ENCODE results near the gene ADARB1. TPM values are rescaled to one million over a fixed set of nuclear protein-coding genes. Genes with fewer than 3 reads are reported as not detected.

The ADARB1 gene
- total and polyA plus RNA-seq, 2 of the 4 experiments (the other 2 are of a cell fraction), result 39.8 to 47.3 TPM

DNA sequence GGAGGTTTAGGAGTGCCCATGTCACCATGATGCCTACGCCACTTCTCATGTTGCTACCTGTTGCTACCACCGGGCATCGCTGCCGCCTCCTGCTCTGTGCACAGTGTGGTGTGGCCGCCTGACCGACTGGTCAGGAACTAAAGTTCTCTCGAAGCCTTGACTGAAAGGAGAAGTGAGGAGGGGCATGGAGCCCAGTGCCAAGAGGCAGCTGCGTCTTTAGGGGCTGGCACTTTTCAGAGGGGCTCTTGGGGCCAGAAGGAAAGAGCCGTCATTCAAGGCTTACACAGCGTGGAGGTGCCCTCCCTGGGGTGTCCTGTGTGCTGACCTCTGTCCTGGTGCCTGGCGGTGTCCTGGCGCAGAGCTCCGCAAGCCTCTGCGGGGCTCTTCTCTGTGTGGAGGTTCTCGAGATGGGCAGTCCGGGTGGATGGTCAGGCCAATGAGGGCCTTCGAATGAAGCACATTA is 57.2 kb downstream of the ADARB1 start:
- Histone ChIP-seq H3K56ac (ENCODE audit: extremely low read depth, insufficient read depth, low read length) (no peak overlapping the region), H3K79me1 (ENCODE audit: low read depth in 1 of 2, low read length in 2 of 2) (peaks cover 44 to 81% of the 10 kb centered on the region in 2 experiments), H3K9me1 (ENCODE audit: insufficient read depth, low read length) (peaks cover 10% of the 10 kb centered on the region), H3K9me3 (ENCODE audit: control insufficient read depth, insufficient read depth, low read length) (no peaks in the 10 kb centered on the region), H2BK5ac (ENCODE audit: low read depth, low read length, poor library complexity, severe bottlenecking) (no peak overlapping the region), H3K27me3 (ENCODE audit: control insufficient read depth, insufficient read depth, low read length) (no peaks in the 10 kb centered on the region), H3K14ac (replicated peaks; ENCODE audit: low read depth, low read length) (no peak overlapping the region), H4K20me1 (ENCODE audit: insufficient read depth, low read length) (peaks cover 95% of the 10 kb centered on the region), H3K4me2 (ENCODE audit: low read depth, low read length) (no peak overlapping the region), H4K91ac (ENCODE audit: insufficient read depth, low read depth, low read length) (no peak overlapping the region), H2AK5ac (ENCODE audit: low read depth, low read length) (peak overlapping the region; percentile 17; the same call in 1 of the 2 replicates), H2BK20ac (ENCODE audit: low read depth, low read length) (no peak overlapping the region), H2AK9ac (replicated peaks; ENCODE audit: low read depth, low read length, poor library complexity) (no peak overlapping the region), H4K5ac (ENCODE audit: low read depth, low read length) (no peak overlapping the region), H2BK15ac (ENCODE audit: low read depth, low read length) (no peak overlapping the region), H3K4me1 (ENCODE audit: control insufficient read depth, insufficient read depth, low read length) (peaks cover 31% of the 10 kb centered on the region), H3K18ac (ENCODE audit: low read depth, low read length) (no peak overlapping the region), H3K9ac (ENCODE audit: low read depth, low read length) (no peak overlapping the region), H2AFZ (replicated peaks; ENCODE audit: low read length, poor library complexity) (no peak overlapping the region), H3K23ac (ENCODE audit: low read depth, low read length) (no peak overlapping the region), H3K27ac (ENCODE audit: insufficient read depth, low read length) (no peak overlapping the region), H2BK120ac (ENCODE audit: low read depth, low read length) (no peak overlapping the region), H3K4ac (ENCODE audit: low read depth, low read length) (no peak overlapping the region), H3K4me3 (ENCODE audit: insufficient read depth, low read depth, low read length) (no peak overlapping the region), H4K8ac (ENCODE audit: low read depth in 2 of 2, low read length in 2 of 2) (no peak overlapping the region), H3K36me3 (ENCODE audit: control insufficient read depth, insufficient read depth, low read length) (peaks cover 55% of the 10 kb centered on the region)
- 100% methylated on average over 6 of the region's 17 CpGs; no CpG with 5 or more reads in 1 of the 2 experiments for WGBS, 2 experiments (ENCODE audit: extremely low coverage in 2 of 2, insufficient read length in 1 of 2)
- ATAC-seq (ENCODE audit: low read depth) (no peak), DNase-seq (no peak)
- BruUV-seq (replicated peaks), result no TSS peak
- ChIA-PET POLR2A (ENCODE audit: unreplicated experiment) (no interaction called here), CTCF (interaction anchor here (1.5 kb wide), 1 partner anchor 182 kb away, joined by 5 read pairs; no protein-coding TSS in a partner anchor)
- intact Hi-C loops (cut with micrococcal nuclease) (loop anchor here (10.0 kb wide), 2 partner anchors 257 to 327 kb away; partner anchors contain the start of genes PTTG1IP and UBE2G2), dilution Hi-C loops (cut with HindIII; ENCODE audit: low sequenced_read_pairs, unreplicated experiment) (no loop called here), in situ Hi-C loops (cut with MboI; ENCODE audit: low sequenced_read_pairs) (no loop called here)
- TF ChIP-seq BHLHE40 (IDR thresholded peaks at IDR 0.05; ENCODE audit: low read depth, low read length) (no peak), MAZ (IDR thresholded peaks at IDR 0.05; ENCODE audit: borderline replicate concordance, low read depth, low read length) (no peak)

Measured in IMR-90 (cell line).